GM12874 (cell line): ENCODE data around the gene OCSTAMP.

Experiments
- CTCF ChIP-seq: IDR thresholded peaks from 2 replicates; pipeline ENCODE4 v1.5.1; 2011; ENCODE audit warnings: low read depth, mild to moderate bottlenecking, control low read depth, low read length, moderate library complexity; ENCODE audit not compliant: insufficient read depth

Gene OCSTAMP

GRCh38 chr20:46523696-46524328 lies 26.6 kb downstream of the OCSTAMP start:
- no peak for TF ChIP-seq CTCF

GRCh38 chr20:46523108-46523507 lies 27.3 kb downstream of the OCSTAMP start:
- TF ChIP-seq CTCF: no peak

GRCh38 chr20:46520976-46521579 lies 29.4 kb downstream of the OCSTAMP start:
- TF ChIP-seq CTCF: peak; percentile 82

GRCh38 chr20:46520540-46520939 lies 29.9 kb downstream of the OCSTAMP start:
- TF ChIP-seq CTCF: no peak

- no peak for TF ChIP-seq CTCF
These were observed 30.9 kb downstream of the OCSTAMP start for GRCh38 chr20:46519471-46520068.

GRCh38 chr20:46512943-46513844 lies 37.3 kb downstream of the OCSTAMP start, which contains the start of gene ZNF334:
TSS of gene ZNF334 (minus strand) at chr20:46513559. CDS start at chr20:46512102, 1,457 bp downstream.
- TF ChIP-seq CTCF: no peak

GRCh38 chr20:46509523-46509922 lies 40.9 kb downstream of the OCSTAMP start:
- TF ChIP-seq CTCF: no peak
